ENCODE data around the gene PRKN.

- TF ChIP-seq CTCF (IDR thresholded peaks at IDR 0.05; ENCODE audit: poor library complexity) (no peak), EZH2phosphoT487 (IDR thresholded peaks at IDR 0.05; ENCODE audit: low read depth, severe bottlenecking, unreplicated experiment) (no peak), EZH2 (IDR thresholded peaks at IDR 0.05; ENCODE audit: borderline replicate concordance) (no peak)
Observed at GRCh38 chr6:162056745-162057144, 670.8 kb downstream of the PRKN start.
